Thymus (tissue), 11 donors: ENCODE measurements around the gene NRG4. TPM values are rescaled to one million over a fixed set of nuclear protein-coding genes. Genes with fewer than 3 reads are reported as not detected.
"Not testable (repeated sequence)": the region's sequence is repeated elsewhere in the genome, so short reads cannot be mapped to it uniquely, and the experiment has no call there.

Experiments
- DNase-seq, 9 donors: peaks; one replicate each; pipeline ENCODE4 v3.0.0-alpha.2; 2013; ENCODE audit warnings: low spot score in 9 of 9, low read depth in 6 of 9, missing footprints in 1 of 9
- H3K27ac ChIP-seq, 2 donors: one replicate each; pipeline ENCODE4 v1.5.1; 2013; ENCODE audit warnings: control low read depth in 1 of 2, low read depth in 1 of 2, low read length in 1 of 2, mild to moderate bottlenecking in 1 of 2, moderate library complexity in 1 of 2
- H3K27me3 ChIP-seq, 2 donors: one replicate each; pipeline ENCODE4 v1.5.1; 2013; ENCODE audit warnings: low read length in 1 of 2; ENCODE audit not compliant: control insufficient read depth in 2 of 2, insufficient read depth in 1 of 2
- H3K36me3 ChIP-seq, 2 donors: one replicate each; pipeline ENCODE4 v1.5.1; 2013; ENCODE audit warnings: low read length in 1 of 2, mild to moderate bottlenecking in 1 of 2, moderate library complexity in 1 of 2; ENCODE audit not compliant: control insufficient read depth in 2 of 2, insufficient read depth in 2 of 2
- H3K4me1 ChIP-seq, 2 donors: one replicate each; pipeline ENCODE4 v1.5.1; 2013; ENCODE audit warnings: low read length in 2 of 2; ENCODE audit not compliant: control insufficient read depth in 2 of 2, insufficient read depth in 2 of 2
- H3K4me3 ChIP-seq, 2 donors: one replicate each; pipeline ENCODE4 v1.5.1; 2013; ENCODE audit warnings: low read length in 2 of 2, control low read depth in 1 of 2, mild to moderate bottlenecking in 1 of 2
- H3K9me3 ChIP-seq, 2 donors: one replicate each; pipeline ENCODE4 v1.5.1; 2013; ENCODE audit warnings: low read length in 1 of 2, mild to moderate bottlenecking in 1 of 2; ENCODE audit not compliant: control insufficient read depth in 2 of 2, insufficient read depth in 1 of 2
- WGBS: extraction: QIAGEN DNeasy Blood & Tissue Kit; methylation state at CpG from one replicate; pipeline ENCODE4 v1.1.7; 2013; 5-methylcytosine and 5-hydroxymethylcytosine counted together
- polyA plus RNA-seq: library from polyadenylated mRNA; stranded (reverse); fragments of 200-250 nt; gene quantifications from one replicate; pipeline ENCODE4 v1.2.3, GENCODE V29; 2013
- total RNA-seq: library from RNA; stranded (reverse); fragments of 120-200 nt; gene quantifications from one replicate; pipeline ENCODE4 v1.2.4, GENCODE V29; 2013
- donor health status: healthy.

Gene NRG4
- total and polyA plus RNA-seq, 2 donors: 0.09 to 0.41 TPM

GRCh38 chr15:76006136-76006778, 6.0 kb downstream of the NRG4 start:
- H3K36me3 ChIP-seq: no peaks in the 10 kb centered on the region
- H3K9me3 ChIP-seq: no peaks in the 10 kb centered on the region
- DNase-seq: no peak
- no peaks in the 10 kb centered on the region for H3K4me1 ChIP-seq
- no peaks in the 10 kb centered on the region for H3K27me3 ChIP-seq
- no peak overlapping the region for H3K4me3 ChIP-seq
- 47% methylated on average over 2 of the region's 2 CpGs for WGBS
- H3K27ac ChIP-seq: no peak overlapping the region

- DNase-seq: no peak
These were observed 8.9 kb downstream of the NRG4 start for GRCh38 chr15:76003364-76003763.

GRCh38 chr15:75995611-75996010, 16.6 kb downstream of the NRG4 start:
- 97% methylated on average over 1 of the region's 1 CpG for WGBS
- H3K27ac ChIP-seq: no peak overlapping the region
- no peaks in the 10 kb centered on the region for H3K36me3 ChIP-seq

More at GRCh38 chr15:76003364-76003763, 8.9 kb downstream of the NRG4 start:
- H3K27ac ChIP-seq: no peak overlapping the region
- H3K36me3 ChIP-seq: no peaks in the 10 kb centered on the region
- H3K4me3 ChIP-seq: no peak overlapping the region
- H3K9me3 ChIP-seq: no peaks in the 10 kb centered on the region
- no peaks in the 10 kb centered on the region for H3K27me3 ChIP-seq
- no peaks in the 10 kb centered on the region for H3K4me1 ChIP-seq

GRCh38 chr15:75994220-75994619, 18.0 kb downstream of the NRG4 start:
- Histone ChIP-seq H3K27me3 (no peaks in the 10 kb centered on the region), H3K27ac (no peak overlapping the region), H3K9me3 (no peaks in the 10 kb centered on the region), H3K4me3 (no peak overlapping the region), H3K4me1 (no peaks in the 10 kb centered on the region), H3K36me3 (no peaks in the 10 kb centered on the region)
- DNase-seq: no peak
- 100% methylated on average over 1 of the region's 1 CpG for WGBS

More at GRCh38 chr15:75995611-75996010, 16.6 kb downstream of the NRG4 start:
- Histone ChIP-seq H3K4me3 (no peak overlapping the region), H3K4me1 (no peaks in the 10 kb centered on the region), H3K27me3 (no peaks in the 10 kb centered on the region), H3K9me3 (no peaks in the 10 kb centered on the region)
- DNase-seq: no peak

- Histone ChIP-seq H3K4me1 (no peaks in the 10 kb centered on the region), H3K27ac (no peak overlapping the region), H3K4me3 (no peak overlapping the region), H3K27me3 (no peaks in the 10 kb centered on the region), H3K9me3 (no peaks in the 10 kb centered on the region), H3K36me3 (no peaks in the 10 kb centered on the region)
- no peak for DNase-seq
These were observed 19.3 kb downstream of the NRG4 start for GRCh38 chr15:75992897-75993296.

- H3K27me3 ChIP-seq: no peaks in the 10 kb centered on the region
- H3K36me3 ChIP-seq: no peaks in the 10 kb centered on the region
- H3K4me1 ChIP-seq: no peaks in the 10 kb centered on the region
- H3K27ac ChIP-seq: no peak overlapping the region
- no peaks in the 10 kb centered on the region for H3K9me3 ChIP-seq
- DNase-seq: no peak
- WGBS: 98% methylated on average over 7 of the region's 7 CpGs
- no peak overlapping the region for H3K4me3 ChIP-seq
These were observed 22.3 kb downstream of the NRG4 start for GRCh38 chr15:75989875-75990274.

- no peak overlapping the region for H3K27ac ChIP-seq
- H3K4me3 ChIP-seq: no peak overlapping the region
- H3K9me3 ChIP-seq: no peaks in the 10 kb centered on the region
- H3K4me1 ChIP-seq: no peaks in the 10 kb centered on the region
- H3K27me3 ChIP-seq: no peaks in the 10 kb centered on the region
- no peaks in the 10 kb centered on the region for H3K36me3 ChIP-seq
- WGBS: 94% methylated on average over 2 of the region's 2 CpGs
- no peak for DNase-seq
These were observed 23.2 kb downstream of the NRG4 start for GRCh38 chr15:75989045-75989444.

GRCh38 chr15:75985971-75986370, 26.3 kb downstream of the NRG4 start:
- DNase-seq: no peak
- H3K36me3 ChIP-seq: no peaks in the 10 kb centered on the region
- H3K27ac ChIP-seq: no peak overlapping the region
- H3K4me1 ChIP-seq: no peaks in the 10 kb centered on the region
- H3K4me3 ChIP-seq: no peak overlapping the region
- no peaks in the 10 kb centered on the region for H3K9me3 ChIP-seq
- WGBS: 86% methylated on average over 1 of the region's 1 CpG
- H3K27me3 ChIP-seq: no peaks in the 10 kb centered on the region

GRCh38 chr15:75984706-75985105, 27.5 kb downstream of the NRG4 start:
- H3K36me3 ChIP-seq, H3K4me1 ChIP-seq, H3K27ac ChIP-seq, H3K9me3 ChIP-seq, DNase-seq, H3K4me3 ChIP-seq, H3K27me3 ChIP-seq: not testable (repeated sequence)
- WGBS: 97% methylated on average over 3 of the region's 3 CpGs

- DNase-seq: no peak
- Histone ChIP-seq H3K27me3 (no peaks in the 10 kb centered on the region), H3K4me3 (no peak overlapping the region), H3K27ac (no peak overlapping the region), H3K4me1 (no peaks in the 10 kb centered on the region), H3K36me3 (no peaks in the 10 kb centered on the region), H3K9me3 (no peaks in the 10 kb centered on the region)
- 97% methylated on average over 2 of the region's 2 CpGs for WGBS
These were observed 29.8 kb downstream of the NRG4 start for GRCh38 chr15:75982468-75982867.
